ENCODE results near the gene FKBP1B.

FKBP1B gene

DNA sequence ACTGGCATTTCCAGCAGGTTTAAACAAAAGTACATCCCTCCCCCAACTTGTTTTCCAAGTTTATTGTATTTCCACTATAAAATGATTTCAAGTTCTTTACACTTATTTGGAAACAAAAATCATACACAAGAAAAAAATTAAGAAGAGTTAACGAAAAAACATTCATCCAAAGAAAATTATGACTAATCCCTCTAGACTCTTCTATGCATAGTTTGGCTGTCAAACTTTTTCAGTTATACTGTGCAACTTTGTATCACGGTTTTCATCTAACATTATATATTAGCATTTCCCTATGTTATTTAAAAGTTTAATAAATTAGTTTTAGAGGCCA is 3.0 kb upstream of the FKBP1B start:
- no peak for DNase-seq
- TF ChIP-seq, protein P1, sequence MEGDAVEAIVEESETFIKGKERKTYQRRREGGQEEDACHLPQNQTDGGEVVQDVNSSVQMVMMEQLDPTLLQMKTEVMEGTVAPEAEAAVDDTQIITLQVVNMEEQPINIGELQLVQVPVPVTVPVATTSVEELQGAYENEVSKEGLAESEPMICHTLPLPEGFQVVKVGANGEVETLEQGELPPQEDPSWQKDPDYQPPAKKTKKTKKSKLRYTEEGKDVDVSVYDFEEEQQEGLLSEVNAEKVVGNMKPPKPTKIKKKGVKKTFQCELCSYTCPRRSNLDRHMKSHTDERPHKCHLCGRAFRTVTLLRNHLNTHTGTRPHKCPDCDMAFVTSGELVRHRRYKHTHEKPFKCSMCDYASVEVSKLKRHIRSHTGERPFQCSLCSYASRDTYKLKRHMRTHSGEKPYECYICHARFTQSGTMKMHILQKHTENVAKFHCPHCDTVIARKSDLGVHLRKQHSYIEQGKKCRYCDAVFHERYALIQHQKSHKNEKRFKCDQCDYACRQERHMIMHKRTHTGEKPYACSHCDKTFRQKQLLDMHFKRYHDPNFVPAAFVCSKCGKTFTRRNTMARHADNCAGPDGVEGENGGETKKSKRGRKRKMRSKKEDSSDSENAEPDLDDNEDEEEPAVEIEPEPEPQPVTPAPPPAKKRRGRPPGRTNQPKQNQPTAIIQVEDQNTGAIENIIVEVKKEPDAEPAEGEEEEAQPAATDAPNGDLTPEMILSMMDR (IDR thresholded peaks at IDR 0.05; ENCODE audit: low read depth, low read length, missing control alignments): no peak
- Histone ChIP-seq H3K4me3 (ENCODE audit: low read depth, low read length) (peak overlapping the region; percentile 83), H3K27me3 (replicated peaks) (no peaks in the 10 kb centered on the region), H3K27ac (no peak overlapping the region), H3K36me3 (replicated peaks) (no peaks in the 10 kb centered on the region)
- in situ Hi-C loops (cut with HindIII; ENCODE audit: low pct_ligation_motif_present, low sequenced_read_pairs): no loop called here

DNA sequence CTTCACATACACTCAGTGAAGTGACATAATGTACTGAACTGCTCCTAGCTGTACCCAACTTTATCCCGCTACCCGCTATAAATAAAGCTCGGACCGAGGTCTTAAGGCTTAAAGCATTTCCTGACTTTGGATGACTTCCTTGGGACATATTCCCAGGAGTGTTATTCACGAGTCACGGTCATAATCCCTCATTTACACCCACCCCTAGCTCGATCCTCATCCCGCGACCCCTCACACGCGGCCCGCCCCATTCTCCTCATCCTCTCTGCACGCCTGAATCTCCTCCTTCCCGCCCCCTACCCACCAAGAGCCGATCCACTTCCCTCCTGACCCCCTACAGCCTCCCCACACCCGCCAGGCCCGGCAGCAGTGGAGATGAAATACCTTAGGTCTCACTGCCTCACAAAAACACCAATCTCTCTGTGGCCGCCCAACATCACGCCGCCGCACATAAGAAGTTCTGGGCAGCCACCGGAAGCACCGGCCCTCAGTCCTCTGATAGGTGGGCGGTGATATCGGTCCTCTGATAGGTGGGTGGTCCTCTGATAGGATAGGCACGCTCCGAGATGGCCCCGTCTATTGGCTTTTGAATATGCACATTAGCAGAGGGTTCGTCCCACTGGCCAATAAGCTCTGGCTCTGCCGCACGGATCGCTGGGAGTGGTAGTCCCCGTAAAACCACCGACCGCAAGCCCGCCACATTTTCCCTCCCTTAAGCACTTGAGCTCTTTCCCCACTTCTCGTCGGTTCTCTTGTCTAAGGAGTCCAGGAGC is 2.4 kb upstream of the FKBP1B start, which contains the start of gene WDCP:
TSS of gene WDCP (minus strand) at position 462 of the 773 bp plus-strand sequence. CDS start 7,897 bp downstream, outside the sequence.
- Histone ChIP-seq H3K4me3 (ENCODE audit: low read depth, low read length) (peak within 1 kb of the TSS; percentile 83), H3K36me3 (replicated peaks) (no peaks in the 10 kb centered on the region), H3K27me3 (replicated peaks) (no peaks in the 10 kb centered on the region), H3K27ac (peak within 1 kb of the TSS; percentile 18)
- TF ChIP-seq, protein P1 (IDR thresholded peaks at IDR 0.05; ENCODE audit: low read depth, low read length, missing control alignments): no peak
- in situ Hi-C loops (cut with HindIII; ENCODE audit: low pct_ligation_motif_present, low sequenced_read_pairs): no loop called here
- DNase-seq: peak; percentile 100

DNA sequence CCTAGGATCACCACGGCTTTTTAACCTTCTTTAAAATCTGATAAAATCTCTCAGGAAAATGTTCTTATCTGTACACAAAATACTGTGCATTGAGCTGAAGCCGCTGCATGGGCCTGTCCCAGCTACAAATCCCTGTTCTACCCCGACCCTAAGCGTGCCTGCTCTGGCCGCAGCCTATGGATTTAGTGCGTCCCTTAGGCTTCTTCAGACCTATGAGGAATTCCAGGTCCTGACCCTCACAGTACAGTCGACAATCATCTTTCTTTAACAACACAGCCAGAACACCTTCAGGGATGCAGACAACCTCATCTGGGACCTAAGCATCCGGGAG is 1.9 kb upstream of the FKBP1B start:
- TF ChIP-seq, protein P1 (IDR thresholded peaks at IDR 0.05; ENCODE audit: low read depth, low read length, missing control alignments): no peak
- no peaks in the 10 kb centered on the region for H3K27me3 ChIP-seq (replicated peaks)
- in situ Hi-C loops (cut with HindIII; ENCODE audit: low pct_ligation_motif_present, low sequenced_read_pairs): no loop called here
- no peak overlapping the region for H3K4me3 ChIP-seq (ENCODE audit: low read depth, low read length)
- no peaks in the 10 kb centered on the region for H3K36me3 ChIP-seq (replicated peaks)
- no peak overlapping the region for H3K27ac ChIP-seq
- no peak for DNase-seq

DNA sequence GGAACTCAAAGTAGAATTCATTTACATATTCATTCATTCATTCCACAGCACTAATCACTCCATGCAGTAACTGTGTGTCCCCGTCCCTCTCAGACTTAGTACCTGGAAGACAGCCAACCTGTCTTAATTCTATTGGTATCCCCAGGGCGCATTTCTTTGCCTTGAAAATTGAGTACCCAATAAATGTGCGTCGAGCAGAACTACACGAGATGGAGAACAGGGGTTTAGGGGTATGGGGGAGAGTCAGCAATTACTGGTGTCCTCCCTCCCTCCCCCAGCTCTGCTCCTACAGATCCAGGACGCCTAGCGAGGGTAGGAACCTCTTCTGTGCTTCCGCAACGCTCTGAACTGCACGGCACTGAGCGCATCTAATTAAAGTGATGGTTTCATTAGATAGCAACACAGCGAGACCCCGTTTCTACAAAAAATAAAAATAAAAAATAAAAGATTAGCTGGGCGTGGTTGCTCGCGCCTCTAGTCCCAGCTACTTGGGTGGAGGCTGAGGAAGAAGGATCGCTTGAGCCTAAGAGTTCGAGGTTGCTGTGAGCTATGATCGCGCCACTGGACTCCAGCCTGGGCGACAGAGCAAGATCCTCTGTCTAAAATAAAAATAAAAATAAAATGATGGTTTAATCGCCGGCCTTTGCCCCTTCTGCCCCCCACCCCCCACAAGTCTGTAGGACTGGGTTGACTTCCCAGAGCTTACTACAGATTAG is 614 bp upstream of the FKBP1B start:
- TF ChIP-seq, protein P1 (IDR thresholded peaks at IDR 0.05; ENCODE audit: low read depth, low read length, missing control alignments): no peak
- H3K36me3 ChIP-seq (replicated peaks): no peaks in the 10 kb centered on the region
- no peaks in the 10 kb centered on the region for H3K27me3 ChIP-seq (replicated peaks)
- H3K27ac ChIP-seq: no peak overlapping the region
- DNase-seq: no peak
- in situ Hi-C loops (cut with HindIII; ENCODE audit: low pct_ligation_motif_present, low sequenced_read_pairs): no loop called here
- H3K4me3 ChIP-seq (ENCODE audit: low read depth, low read length): peak overlapping the region; percentile 68

DNA sequence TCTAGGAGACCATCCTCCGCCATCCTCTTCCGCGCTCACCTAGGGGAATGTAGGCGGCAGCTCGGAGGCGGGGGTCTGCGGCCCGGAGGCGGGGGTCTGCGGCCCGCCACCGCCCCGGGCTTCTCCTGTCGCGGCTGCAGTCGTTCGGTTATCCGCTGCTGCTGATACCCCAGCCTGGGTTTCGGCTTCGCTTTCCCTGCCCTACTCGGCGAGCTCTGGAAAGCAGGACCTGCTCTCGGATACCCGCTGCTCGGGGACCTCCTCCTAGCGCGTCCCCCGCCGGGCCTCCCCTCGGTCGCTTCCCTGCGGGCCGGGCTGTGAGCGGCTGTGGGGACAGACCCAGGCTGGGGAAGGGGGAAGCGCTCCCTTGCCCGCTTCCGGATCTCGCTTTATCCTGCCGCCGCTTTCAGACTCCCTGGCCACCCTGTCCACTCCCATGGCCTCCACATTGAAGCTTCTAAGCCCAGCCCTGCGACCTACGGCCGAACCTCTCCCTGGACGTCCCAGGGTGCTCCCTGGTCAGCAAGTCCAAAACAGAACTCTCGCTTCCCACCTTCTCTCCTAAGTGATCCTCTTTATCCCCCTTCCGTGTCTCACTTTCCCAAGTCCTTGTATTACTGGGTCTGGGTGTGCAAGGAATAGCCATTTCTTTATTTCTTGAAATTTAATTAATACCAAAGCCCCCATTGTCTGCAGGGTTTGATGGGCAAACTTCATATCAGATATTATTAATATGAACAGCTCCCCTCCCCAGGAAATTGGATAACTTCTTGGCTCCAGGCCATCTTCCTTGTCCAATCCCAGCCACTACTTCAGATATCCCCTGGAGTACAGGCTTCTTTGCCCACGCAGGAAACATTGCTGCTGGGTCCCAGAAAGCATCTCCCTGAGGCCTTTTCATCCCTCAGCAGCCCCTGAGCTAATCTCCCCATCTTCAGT is 769 bp downstream of the FKBP1B start:
- peak overlapping the region; percentile 68 for H3K4me3 ChIP-seq (ENCODE audit: low read depth, low read length)
- no peak overlapping the region for H3K27ac ChIP-seq
- H3K27me3 ChIP-seq (replicated peaks): no peaks in the 10 kb centered on the region
- peak; percentile 14 for DNase-seq
- TF ChIP-seq, protein P1 (IDR thresholded peaks at IDR 0.05; ENCODE audit: low read depth, low read length, missing control alignments): no peak
- H3K36me3 ChIP-seq (replicated peaks): no peaks in the 10 kb centered on the region
- in situ Hi-C loops (cut with HindIII; ENCODE audit: low pct_ligation_motif_present, low sequenced_read_pairs): loop anchor here (25.0 kb wide), 1 partner anchor 213 kb away; no protein-coding TSS in a partner anchor
